GM19395 (cell line): ENCODE measurements around the gene BRD7.
A peak's percentile ranks its signal among the peaks of the same experiment; 100 is the strongest.

Experiments
- ATAC-seq: cut with Tn5 transposase; IDR thresholded peaks from one replicate; pipeline ENCODE4 v1.9.1; 2021; ENCODE audit warnings: mild to moderate bottlenecking, moderate library complexity; ENCODE audit not compliant: unreplicated experiment

Gene BRD7

DNA sequence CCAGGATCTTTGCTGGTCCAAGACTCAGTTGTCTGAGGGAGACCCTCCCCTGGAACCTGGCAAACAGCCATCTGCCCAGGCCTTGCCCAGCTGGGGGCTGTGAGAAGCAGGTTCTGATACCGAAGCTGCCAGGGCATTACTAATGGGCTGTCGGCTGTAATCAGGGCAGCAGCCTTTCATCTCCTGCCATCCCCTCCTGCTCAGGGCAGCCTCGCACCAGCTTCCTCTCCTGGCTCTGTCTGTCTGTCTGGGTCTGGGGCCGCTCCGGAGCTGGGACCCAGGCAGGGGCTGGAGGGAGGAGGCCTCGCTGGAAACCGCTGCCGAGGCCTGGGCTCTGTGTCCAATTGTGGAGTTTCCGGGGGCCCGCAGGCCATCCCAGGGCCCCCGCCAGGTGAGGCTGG is 21.6 kb upstream of the BRD7 start:
- no peak for ATAC-seq

DNA sequence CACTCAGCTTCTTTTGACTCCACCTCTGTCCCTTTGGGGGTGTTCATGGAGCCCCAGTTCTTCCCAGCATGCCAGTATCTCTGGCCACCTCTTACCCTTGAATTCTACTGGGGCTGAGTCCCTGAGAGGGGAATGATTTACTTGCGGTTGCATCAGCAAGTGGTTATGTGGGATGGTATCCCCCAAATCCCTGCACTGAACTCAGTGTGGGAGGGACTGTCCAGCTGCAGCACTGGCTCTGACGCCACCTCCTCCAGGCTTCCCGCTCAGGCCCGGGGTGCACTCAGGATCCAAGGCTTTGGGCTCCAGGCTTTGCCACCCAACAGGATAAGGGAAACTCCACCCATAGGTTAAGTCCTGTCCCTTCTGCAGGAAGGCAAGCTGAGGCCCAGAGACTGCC is 21.1 kb upstream of the BRD7 start:
- no peak for ATAC-seq

DNA sequence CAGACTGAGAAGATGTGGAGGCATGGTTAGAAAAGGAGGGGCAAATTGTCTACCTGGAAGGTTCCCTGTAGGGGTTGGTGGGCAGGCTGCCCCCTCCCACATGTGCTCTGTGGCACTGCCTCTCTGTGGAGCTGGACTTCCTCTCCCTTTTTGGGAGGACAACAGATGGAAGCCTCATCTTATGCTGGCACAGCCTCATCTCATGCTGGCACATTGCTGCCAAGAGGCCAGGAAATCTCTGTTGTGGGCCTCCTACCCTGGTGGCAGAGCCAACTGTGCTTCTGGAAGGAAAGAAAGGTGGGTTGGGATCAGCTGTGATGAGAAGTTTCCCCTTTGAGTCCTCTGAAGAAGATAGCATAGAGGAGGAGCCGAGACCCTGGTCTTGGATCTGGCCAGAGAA is 19.7 kb upstream of the BRD7 start:
- no peak for ATAC-seq

DNA sequence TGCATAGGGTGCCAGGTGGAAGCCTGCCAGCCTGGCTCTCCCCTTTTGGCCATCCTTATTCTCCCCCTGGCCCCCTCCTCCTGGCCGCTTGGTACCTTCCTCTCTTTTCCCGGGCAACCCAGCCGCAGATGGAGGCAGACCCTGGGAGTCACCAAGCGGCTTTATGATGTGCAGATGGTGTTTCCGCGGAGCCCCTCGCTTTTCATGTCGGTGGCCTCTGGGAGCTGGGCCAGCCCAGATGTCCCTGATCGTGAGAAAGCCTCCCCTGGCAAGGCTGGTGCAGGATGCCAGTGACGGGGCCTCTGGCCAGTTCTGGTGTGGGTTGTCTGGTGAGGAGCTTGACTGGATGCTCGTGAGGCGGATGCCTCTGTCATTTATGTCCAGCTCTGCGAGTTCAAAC is 18.0 kb upstream of the BRD7 start:
- ATAC-seq, result no peak

DNA sequence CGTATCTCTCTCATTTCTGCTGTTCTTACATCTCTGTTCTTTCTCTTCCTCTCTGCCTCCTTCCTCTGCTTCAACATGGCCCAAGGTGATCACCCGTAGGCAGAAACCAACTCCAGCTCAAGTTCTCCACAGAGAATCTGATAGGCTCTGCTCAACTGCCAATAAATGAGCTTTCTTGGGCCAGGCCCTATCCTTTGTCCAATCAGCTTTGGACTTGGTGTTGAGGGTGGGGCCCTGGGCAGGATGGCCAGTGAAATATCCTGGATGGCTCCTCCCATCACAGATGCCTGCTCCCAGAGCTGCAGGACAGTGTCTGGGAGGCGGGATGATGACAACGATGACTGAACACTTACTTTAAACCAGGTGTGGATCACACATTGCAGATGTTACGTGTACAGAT is 17.4 kb upstream of the BRD7 start:
- ATAC-seq, result no peak

DNA sequence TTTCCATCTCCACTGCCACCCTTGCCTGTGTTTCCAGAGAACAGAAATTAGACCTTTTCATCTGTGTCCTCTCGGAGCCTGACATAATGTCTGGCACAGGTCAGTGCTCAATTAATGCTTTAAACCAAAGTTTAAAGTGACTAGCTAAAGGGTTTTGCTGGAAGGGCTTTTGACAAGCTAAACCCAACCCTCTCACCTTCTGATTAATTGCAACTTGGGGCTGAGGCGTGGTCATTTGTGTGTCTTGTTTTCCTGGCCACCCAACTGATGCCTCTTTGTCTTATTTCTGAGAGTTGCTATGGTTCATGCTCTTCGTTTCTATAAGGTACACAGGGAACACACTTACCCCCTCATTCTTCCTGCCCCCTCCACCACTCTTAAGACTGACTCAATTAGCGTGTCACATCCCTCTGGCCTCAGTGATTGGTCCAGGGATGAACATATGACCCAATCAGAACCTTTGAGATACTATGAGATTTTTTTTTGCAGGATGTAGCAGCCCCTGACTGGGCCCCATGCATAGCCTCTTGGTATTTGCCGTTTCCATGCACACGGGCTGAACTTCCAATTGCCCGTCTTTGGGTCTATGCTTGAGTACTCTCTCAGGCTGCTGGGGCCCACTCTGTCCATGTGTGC is 15.8 kb upstream of the BRD7 start:
- no peak for ATAC-seq

DNA sequence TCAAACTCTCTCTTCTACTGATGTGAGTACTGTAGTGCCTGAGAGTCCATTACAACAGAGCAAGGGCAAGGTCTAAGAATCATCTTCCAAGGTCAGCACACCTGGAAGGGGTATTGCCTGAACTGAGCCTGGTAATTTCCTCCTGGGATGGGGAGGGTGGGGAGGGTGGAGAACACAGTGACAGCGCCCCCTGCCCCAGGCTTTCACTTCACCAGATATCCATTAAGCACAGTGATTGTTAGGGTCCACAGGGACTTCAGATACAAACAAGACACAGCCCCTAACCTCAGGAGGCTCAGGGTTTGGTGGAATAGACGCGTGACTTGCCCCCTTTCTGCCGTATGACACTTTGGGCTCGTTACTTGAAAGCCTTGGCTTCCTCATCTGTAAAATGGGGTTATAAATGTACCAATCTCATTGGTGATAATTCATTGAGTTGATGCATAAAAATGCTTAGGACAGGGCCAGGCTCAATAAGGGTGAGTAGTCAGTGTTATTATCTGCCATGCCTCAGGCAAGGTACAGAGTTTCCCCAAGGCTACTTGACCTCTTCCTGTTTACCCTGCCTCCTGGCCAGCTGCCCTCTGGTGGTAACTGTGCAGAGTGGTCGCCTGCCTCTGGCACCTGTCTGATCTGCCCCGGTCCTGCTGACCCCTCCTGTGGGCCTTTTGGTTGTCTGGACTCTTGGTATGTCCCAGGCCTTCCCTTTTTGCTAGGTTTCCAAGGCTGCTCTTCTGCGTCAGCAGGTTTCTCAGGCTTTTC is 13.1 kb upstream of the BRD7 start:
- ATAC-seq, result no peak

DNA sequence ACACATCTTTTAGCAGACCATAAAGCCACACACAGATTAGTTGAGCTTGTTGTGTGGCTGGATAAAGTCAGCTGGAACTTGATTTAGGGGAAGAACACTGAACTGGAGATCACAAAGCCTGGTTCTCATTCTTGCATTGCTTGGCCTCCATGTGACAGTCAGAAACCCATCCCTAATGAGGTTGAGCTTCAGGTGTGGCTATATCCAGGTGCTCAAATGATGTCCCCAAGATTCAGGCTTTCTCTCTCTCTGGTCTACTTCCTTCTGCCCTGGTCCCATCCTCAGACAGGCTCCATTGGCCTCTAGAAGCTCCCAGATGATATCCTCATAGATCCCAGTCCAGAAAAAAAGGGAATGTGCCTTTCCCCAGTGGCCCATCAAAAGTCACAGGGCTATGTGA is 9.6 kb upstream of the BRD7 start:
- no peak for ATAC-seq

DNA sequence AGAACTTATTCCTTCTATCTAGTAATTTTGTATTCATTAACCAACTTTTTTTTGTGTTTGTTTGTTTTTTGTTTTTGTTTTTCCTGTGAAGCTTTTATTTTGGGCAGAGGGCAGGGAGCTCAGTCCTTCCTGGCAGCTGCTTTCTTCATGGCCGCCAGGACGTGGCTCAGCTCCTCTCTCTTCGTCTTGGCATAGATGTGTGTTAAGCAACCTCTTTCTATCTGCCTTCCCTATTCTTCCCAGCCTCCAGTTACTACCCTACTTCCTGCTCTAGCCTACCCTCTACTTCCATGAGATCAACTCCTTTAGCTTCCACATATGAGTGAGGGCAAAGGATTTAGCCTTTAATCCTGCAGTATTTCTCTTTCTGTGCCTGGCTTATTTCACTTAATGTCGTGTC is 8.2 kb upstream of the BRD7 start:
- ATAC-seq, result no peak

DNA sequence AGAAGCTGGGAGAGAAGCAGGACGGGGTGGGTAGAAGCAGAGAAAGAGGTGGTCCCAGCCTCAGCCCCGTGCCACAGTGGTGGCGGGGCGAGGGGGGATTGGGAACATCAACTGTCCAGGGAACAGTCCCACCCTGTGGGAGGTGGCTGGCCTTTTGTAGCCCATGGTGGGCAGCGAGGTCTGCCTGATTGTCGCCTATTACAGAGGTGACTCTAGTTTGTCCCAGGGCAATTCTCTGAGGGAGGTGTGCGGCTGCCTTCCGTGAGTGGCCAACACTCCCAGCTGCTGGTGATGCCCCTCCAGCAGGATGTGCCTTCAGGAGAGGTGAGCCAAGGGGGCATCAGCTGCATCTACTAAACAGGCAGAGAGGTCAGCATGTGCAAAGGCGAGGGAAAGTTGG is 5.0 kb upstream of the BRD7 start:
- no peak for ATAC-seq

DNA sequence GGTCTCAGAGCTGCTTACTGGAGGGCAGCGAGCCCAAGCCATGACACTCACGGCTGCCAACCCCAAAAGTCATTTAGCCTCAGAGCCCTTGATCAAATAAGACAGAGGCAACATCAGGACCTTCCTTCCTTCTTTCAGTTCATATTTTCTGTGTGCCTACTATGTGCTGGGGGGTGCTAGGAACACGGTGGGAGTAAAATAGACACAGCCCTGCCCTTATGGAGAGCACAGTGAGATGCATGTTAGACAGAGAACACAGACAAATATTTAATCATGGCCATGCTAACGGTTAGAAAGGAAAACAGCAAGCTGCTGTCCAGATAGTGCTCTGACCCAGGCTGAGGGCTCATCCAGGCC is 4.5 kb upstream of the BRD7 start:
- no peak for ATAC-seq

DNA sequence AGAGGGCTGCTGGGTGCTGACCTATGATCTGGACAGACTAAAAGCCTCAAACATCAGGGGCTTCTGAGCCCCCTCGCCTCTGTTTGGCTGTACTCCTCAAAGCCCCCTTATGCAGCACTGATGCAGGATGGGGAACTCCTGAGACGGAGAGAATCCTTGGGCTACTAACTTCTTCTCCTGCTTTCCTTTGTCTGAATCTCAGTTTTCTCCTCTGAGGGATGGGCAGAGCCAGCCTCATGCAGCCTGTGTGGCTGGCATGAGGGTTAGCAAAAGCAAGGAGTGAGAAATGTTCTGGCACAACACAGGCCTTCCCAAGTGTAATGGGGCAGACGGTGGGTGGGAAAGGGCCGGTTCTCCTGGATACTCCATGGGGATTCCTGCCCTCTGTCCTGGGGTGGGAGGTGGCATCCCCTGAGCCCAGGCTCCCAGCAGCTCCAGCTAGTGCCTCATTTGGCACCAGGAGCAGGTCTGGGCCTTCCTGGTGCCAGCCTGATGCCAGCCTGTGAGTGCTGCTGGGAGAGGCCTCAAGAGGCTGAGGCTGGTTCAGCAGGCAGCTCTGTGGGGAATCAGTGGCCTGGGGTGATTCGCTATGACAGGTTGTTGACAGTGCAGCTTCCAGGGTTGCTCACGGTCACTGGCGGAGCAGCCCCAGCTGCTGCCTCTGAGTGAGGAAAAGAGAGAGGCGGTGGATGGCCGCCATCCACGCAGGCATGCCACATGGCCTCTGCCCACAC is 4.0 kb upstream of the BRD7 start:
- ATAC-seq, result no peak

DNA sequence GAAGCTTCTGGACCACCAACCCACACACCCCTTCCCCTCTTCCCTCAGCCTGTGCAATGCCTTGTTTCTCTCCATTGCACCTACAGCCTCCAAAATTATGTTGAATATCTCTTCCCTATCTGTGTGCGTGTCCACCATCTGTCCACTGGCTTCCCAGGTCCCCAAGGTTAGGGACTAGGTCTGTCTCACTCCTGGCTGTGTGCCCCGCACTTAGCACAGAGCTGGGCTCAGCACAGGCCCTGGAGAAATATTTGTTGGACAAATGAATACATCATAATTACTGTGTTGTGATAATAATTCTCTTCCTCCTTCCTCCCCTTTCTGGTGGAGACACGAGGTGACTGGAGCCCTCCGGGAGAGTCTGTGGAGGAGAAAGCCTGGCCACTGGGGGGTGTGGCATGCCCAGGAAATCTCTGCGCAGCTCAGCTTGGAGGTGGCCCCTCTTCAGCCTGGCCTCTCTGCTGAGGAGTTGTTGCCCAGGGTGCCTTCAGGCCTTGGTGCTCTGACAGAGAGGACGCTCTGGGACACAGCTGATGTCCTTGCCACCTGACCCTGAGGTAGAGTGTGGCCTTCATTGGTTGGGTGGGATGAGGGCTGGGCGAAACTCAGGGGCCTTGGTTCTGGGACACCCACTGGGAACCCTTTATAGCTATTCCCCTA is 3.3 kb upstream of the BRD7 start:
- no peak for ATAC-seq

DNA sequence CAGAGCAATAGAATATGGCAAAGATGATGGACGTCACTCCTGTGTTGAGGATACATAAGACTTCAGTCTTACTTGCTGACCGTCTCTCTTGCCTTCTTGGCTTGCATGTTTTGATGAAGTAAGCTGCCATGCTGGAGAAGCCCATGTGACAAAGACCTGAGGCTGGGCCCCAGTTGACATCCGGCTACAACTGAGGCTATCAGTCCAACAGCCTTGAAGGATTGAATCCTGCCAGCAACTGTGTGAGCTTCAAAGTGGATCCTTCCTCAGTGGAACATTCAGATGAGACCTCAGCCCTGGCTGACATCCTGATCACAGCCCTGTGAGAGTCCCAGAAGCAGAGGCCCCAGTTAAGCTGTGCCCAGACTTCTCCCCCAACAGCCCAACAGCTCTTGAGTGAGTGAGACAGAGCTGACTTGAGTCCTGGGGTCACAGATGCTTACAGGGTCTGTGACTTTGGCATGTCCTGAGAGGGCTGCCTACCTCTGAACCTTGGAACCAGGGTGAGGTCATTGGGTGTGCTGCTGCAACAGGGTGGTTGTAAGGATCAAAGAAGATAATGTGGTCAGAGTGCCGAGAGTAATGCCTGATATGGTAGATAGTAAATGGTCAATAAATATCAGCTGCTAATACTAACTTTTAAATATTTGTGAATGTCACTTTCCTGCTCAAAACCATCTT is 2.4 kb upstream of the BRD7 start:
- ATAC-seq, result no peak

DNA sequence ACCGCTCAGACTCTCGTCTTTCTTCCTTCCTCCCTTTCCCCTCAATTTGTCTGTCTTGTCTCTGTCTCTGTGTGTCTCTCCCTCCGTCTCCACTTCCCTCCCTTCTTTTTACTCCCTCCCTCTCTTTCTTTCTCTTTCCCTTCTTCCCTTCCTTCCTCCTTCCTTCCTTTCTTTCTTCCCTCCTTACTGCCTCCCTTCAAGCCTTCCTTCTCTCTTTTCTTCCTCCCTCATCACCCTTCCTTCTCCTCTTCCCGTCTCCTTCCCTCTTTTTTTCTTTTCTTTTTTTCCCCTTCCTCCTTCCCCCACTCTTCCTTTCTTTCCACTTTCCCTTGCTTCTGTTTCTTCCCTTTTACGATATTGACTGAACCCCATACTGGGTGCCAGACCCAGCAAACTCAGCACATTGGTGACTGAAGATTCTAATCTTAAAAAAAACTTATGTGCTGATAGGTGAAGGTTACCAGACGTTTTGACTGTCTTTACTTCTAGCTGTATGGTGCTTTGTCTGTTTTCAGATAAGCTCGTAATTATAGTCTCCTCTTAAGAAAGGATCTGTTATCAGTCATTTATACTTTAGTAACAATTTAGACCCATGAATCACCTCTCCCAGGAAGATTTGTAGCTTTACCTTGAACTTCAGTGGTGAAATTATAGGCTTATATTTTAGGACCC is 481 bp upstream of the BRD7 start:
- ATAC-seq, result peak; percentile 17

DNA sequence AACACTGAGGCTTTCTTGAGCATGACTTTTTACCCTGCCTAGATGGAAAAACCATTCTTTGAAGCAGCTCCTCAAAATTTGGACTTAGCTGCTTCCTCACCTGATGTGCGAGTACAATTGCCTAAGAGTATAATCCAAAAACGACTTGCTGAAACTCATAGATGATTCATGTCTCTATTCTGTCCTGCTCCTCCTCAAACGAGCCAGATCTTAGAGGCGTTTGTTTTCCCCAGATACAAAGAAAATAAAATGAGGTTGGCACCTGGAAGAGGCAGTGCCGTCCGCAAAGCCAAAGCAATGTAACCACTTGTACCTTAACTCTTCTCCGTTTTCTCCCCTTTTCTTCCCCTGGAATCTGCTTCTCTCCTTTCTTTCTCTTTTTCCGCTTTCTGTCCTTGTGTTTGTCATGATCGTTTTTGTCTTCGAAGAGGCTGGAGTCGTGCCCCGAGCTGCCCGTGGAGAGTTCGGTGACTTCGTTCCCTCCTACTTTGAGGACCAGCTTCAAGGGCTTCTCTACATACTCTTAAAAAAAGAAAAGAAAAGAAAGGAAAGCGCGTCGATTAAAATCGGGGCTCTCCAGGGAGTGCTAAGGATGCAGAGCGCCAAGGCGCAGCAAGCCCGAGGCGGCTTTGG is 895 bp downstream of the BRD7 start:
- peak; percentile 5 for ATAC-seq

DNA sequence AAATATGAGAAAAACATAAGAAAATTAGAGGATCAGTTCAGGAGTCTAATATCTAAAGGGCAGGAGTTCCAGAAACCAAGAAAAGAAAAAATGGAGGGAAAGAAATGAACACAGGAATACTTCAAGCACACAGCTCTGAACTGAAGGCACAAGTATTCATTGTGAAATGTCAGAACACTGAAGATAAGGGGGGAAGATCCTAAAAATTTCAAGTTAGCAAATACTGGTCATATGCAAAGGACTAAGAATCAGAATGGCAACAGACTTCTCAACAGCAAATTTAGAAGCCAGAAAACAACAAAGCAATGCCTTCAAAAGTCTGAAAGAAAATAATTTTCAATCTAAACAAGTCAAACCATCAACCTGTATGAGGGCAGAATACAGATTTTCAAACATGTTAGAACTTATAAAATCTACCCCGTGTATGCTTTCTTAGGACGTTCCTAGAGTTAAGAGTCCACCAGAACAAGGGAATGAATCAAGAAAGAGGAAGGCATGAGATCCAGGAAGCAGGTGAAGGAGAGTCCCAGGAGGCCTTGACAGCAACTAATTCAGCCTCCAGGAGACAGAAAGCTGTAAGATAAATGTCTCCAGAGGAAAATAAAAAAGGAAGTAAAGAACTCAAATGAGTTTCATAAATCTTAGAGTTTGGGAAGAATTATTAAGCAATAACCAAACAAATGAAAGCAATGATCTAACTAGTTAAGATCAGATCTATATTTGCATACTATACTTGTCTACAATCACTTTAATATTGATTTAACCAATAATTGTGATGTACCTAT is 2.8 kb downstream of the BRD7 start:
- no peak for ATAC-seq

DNA sequence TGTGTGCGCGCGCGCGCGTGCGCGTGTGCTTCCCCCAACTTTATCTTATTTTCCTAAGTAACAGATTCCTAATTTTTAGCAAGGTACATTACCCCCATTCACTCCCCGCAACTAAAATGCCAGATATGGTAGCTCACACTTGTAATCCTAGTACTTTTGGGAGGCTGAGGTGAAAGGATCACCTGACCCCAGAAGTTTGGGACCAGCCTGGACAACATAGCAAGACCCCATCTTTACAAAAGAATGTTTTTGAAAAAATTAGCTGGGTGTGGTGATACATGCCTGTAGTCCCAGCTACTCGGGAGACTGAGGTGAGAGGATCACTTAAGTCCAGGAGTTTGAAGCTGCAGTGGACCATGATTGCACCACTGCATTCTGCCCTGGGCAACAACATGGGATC is 5.1 kb downstream of the BRD7 start:
- no peak for ATAC-seq

DNA sequence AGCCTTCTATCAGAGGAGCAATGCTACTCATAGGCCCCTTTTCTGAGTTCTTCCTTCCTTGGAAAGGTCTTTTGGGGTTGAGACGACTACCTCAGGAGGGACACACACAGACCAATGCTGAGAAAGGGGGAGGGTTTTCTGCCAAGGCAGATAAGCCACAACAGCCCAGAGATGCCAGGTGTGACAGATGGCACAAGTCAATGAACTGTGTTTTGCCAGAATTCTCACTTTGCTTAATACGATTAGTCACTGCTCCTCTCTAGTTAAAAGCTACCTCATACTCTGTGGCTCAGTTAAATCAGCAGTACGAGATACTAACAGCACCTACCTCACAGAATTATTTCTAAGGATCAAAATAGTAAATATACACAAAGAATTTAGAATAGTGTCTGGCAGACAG is 8.0 kb downstream of the BRD7 start:
- no peak for ATAC-seq
